Progenitor cell of endocrine pancreas (in vitro differentiated cells): Measurements from ENCODE around the gene KCTD21. TPM values are rescaled to one million over a fixed set of nuclear protein-coding genes. Genes with fewer than 3 reads are reported as not detected.

ENCODE experiments used
- DNase-seq: peaks from one replicate; pipeline ENCODE4 v3.0.0; 2021; ENCODE audit warnings: low spot score; ENCODE audit not compliant: unreplicated experiment
- H3K27ac Mint-ChIP-seq: 2 replicates; pipeline ENCODE4 v1.8.0; 2021; ENCODE audit warnings: mild to moderate bottlenecking, moderate library complexity, mixed read lengths
- H3K27me3 Mint-ChIP-seq: 2 replicates; pipeline ENCODE4 v1.8.0; 2021; ENCODE audit warnings: mixed read lengths
- H3K36me3 Mint-ChIP-seq: 2 replicates; pipeline ENCODE4 v1.8.0; 2022; ENCODE audit warnings: mixed read lengths; ENCODE audit not compliant: insufficient read depth
- H3K4me1 Mint-ChIP-seq: 2 replicates; pipeline ENCODE4 v1.8.0; 2021; ENCODE audit warnings: low read depth, mixed read lengths
- H3K4me3 Mint-ChIP-seq: 2 replicates; pipeline ENCODE4 v1.8.0; 2021; ENCODE audit warnings: low read depth, mild to moderate bottlenecking, moderate library complexity, mixed read lengths
- H3K9me3 Mint-ChIP-seq: 2 replicates; pipeline ENCODE4 v1.8.0; 2021; ENCODE audit warnings: low read depth, mixed read lengths
- CTCF ChIP-seq: fragments of 200-600 bp; sonication (generic); IDR thresholded peaks from one replicate; pipeline ENCODE4 v1.5.0; 2021; ENCODE audit warnings: antibody characterized with exemption, mild to moderate bottlenecking; ENCODE audit not compliant: unreplicated experiment
- total RNA-seq: library from RNA; stranded (reverse); gene quantifications from 2 replicates; pipeline ENCODE4 v1.2.1, GENCODE V29; 2021

Gene KCTD21
- total RNA-seq, 1 donor from 2014 or later = 7.4 TPM

GRCh38 chr11:78207532-78208256, 19.3 kb upstream of the KCTD21 start:
- Mint-ChIP-seq H3K27me3 (no peaks in the 10 kb centered on the region), H3K27ac (no peak overlapping the region), H3K4me1 (no peaks in the 10 kb centered on the region), H3K36me3 (peaks cover 33% of the 10 kb centered on the region), H3K4me3 (no peak overlapping the region), H3K9me3 (no peaks in the 10 kb centered on the region)
- DNase-seq = no peak
- no peak for TF ChIP-seq CTCF

GRCh38 chr11:78205691-78206090, 17.3 kb upstream of the KCTD21 start:
- Mint-ChIP-seq H3K4me3 (no peak overlapping the region), H3K27me3 (no peaks in the 10 kb centered on the region), H3K36me3 (peaks cover 28% of the 10 kb centered on the region), H3K9me3 (no peaks in the 10 kb centered on the region), H3K4me1 (no peaks in the 10 kb centered on the region), H3K27ac (no peak overlapping the region)
- DNase-seq = no peak
- no peak for TF ChIP-seq CTCF

- DNase-seq = no peak
- Mint-ChIP-seq H3K9me3 (no peaks in the 10 kb centered on the region), H3K4me3 (no peak overlapping the region), H3K36me3 (peaks cover 25% of the 10 kb centered on the region), H3K27me3 (no peaks in the 10 kb centered on the region), H3K4me1 (no peaks in the 10 kb centered on the region), H3K27ac (no peak overlapping the region)
- TF ChIP-seq CTCF = no peak
Observed at GRCh38 chr11:78205256-78205655, 16.8 kb upstream of the KCTD21 start.

- Mint-ChIP-seq H3K27me3 (no peaks in the 10 kb centered on the region), H3K27ac (peak overlapping the region; percentile 54), H3K36me3 (peaks cover 22% of the 10 kb centered on the region), H3K9me3 (no peaks in the 10 kb centered on the region), H3K4me3 (no peak overlapping the region), H3K4me1 (no peaks in the 10 kb centered on the region)
- no peak for TF ChIP-seq CTCF
- no peak for DNase-seq
Observed at GRCh38 chr11:78203184-78203583, 14.8 kb upstream of the KCTD21 start.

GRCh38 chr11:78202733-78203167, 14.3 kb upstream of the KCTD21 start:
- no peak overlapping the region for H3K4me3 Mint-ChIP-seq
- H3K27me3 Mint-ChIP-seq = no peaks in the 10 kb centered on the region
- peaks cover 22% of the 10 kb centered on the region for H3K36me3 Mint-ChIP-seq
- no peaks in the 10 kb centered on the region for H3K9me3 Mint-ChIP-seq
- DNase-seq = no peak
- H3K27ac Mint-ChIP-seq = peak overlapping the region; percentile 54
- H3K4me1 Mint-ChIP-seq = no peaks in the 10 kb centered on the region
- TF ChIP-seq CTCF = no peak
